GM21526 (cell line): ENCODE data around the gene SLAMF9.
"Not testable (repeated sequence)": the region's sequence is repeated elsewhere in the genome, so short reads cannot be mapped to it uniquely, and the experiment has no call there.

Experiments
- ATAC-seq: cut with Tn5 transposase; IDR thresholded peaks from one replicate; pipeline ENCODE4 v1.9.1; 2021; ENCODE audit warnings: moderate library complexity; ENCODE audit not compliant: unreplicated experiment, low FRiP score

SLAMF9 gene

DNA sequence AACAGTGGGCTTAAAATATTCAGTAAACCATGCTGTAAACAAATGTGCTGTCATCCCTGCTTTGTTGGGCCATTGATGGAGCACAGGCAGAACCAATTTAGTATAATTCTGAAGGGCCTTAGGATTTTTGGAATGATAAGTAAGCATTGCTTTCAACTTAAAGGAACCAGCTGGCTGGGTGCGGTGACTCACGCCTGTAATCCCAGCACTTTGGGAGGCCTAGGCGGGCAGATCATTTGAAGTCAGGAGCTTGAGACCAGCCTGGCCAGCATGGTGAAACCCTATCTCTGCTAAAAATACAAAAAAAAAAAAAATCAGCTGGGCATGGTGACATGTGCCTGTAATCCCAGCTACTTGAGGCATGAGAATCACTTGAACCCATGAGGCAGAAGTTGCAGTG lies 50.0 kb downstream of the SLAMF9 start:
- ATAC-seq: not testable (repeated sequence)

DNA sequence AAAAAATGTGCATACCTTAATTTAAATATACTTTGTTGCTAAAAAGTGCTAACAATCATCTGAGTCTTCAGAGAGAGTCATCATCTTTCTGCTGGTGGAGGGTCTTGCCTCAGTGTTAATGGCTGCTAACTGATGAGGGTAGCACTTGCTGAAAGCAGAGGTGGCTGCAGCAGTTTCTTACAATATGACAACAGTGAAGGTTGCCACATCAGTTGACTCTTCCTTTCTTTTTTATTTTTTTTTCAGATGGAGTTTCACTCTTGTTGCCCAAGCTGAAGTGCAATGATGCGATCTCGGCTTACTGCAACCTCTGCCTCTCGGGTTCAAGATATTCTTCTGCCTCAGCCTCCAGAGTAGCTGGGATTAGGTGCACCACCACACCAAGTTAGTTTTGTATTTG lies 51.5 kb downstream of the SLAMF9 start:
- no peak for ATAC-seq
